PFSK-1 (cell line): ENCODE results near the gene IL2.

Experiments used
- FOXP2 ChIP-seq: optimal IDR thresholded peaks from 2 replicates; pipeline ENCODE3; 2011; ENCODE audit warnings: borderline replicate concordance, control low read depth, inconsistent platforms; ENCODE audit not compliant: insufficient read depth; ENCODE audit errors: extremely low read length, extremely low read depth
- POLR2AphosphoS5 ChIP-seq: IDR thresholded peaks from 2 replicates; pipeline ENCODE4 v1.6.1; 2012; ENCODE audit warnings: low read depth, mild to moderate bottlenecking, control low read depth, low read length, moderate library complexity
- REST ChIP-seq, 2 experiments: IDR thresholded peaks; 2 replicates each; pipeline versions ENCODE4 v1.6.1 to v1.8.0; 2011 to 2012; ENCODE audit warnings: low read depth in 2 of 2, low read length in 2 of 2, control low read depth in 1 of 2, inconsistent platforms in 1 of 2, mild to moderate bottlenecking in 1 of 2, moderate library complexity in 1 of 2; ENCODE audit not compliant: insufficient read depth in 1 of 2
- SIN3A ChIP-seq: IDR thresholded peaks from 2 replicates; pipeline ENCODE4 v1.6.1; 2012; ENCODE audit warnings: mild to moderate bottlenecking, low read length, moderate library complexity, borderline replicate concordance; ENCODE audit not compliant: insufficient read depth
- TAF1 ChIP-seq: IDR thresholded peaks from 2 replicates; pipeline ENCODE4 v1.6.1; 2012; ENCODE audit warnings: low read length, control low read depth, borderline replicate concordance; ENCODE audit not compliant: insufficient read depth

GRCh38 chr4:122483481-122483880, 27.0 kb upstream of the IL2 start:
- no peak for TF ChIP-seq REST (IDR thresholded peaks at IDR 0.05; ENCODE audit: insufficient read depth in 1 of 2, low read depth in 2 of 2, low read length in 2 of 2)
- TF ChIP-seq POLR2AphosphoS5: no peak
- no peak for TF ChIP-seq TAF1
- TF ChIP-seq SIN3A: no peak
- no peak for TF ChIP-seq FOXP2
